Forelimb muscle (tissue), 1 donor: ENCODE data around the gene QSOX1. TPM values are rescaled to one million over a fixed set of nuclear protein-coding genes. Genes with fewer than 3 reads are reported as not detected.

Experiments used
- DNase-seq: peaks from one replicate; pipeline ENCODE4 v3.0.0-alpha.2; 2013; ENCODE audit warnings: low read depth
- polyA plus RNA-seq: library from polyadenylated mRNA; unstranded; fragments of 120-200 nt; gene quantifications from one replicate; pipeline ENCODE4 v1.2.1, GENCODE V29; 2013; ENCODE audit not compliant: insufficient read length

The QSOX1 gene
- polyA plus RNA-seq, 1 donor = 21.0 TPM

- no peak for DNase-seq
These were observed 16.0 kb downstream of the QSOX1 start for GRCh38 chr1:180170546-180171151.

GRCh38 chr1:180171691-180172090, 17.0 kb downstream of the QSOX1 start:
- DNase-seq = no peak

- no peak for DNase-seq
These were observed 18.8 kb downstream of the QSOX1 start for GRCh38 chr1:180173451-180173850.

GRCh38 chr1:180173952-180174351, 19.3 kb downstream of the QSOX1 start:
- no peak for DNase-seq

- no peak for DNase-seq
These were observed 20.6 kb downstream of the QSOX1 start for GRCh38 chr1:180175291-180175690.

GRCh38 chr1:180175806-180176205, 21.1 kb downstream of the QSOX1 start:
- DNase-seq = no peak

GRCh38 chr1:180176965-180177364, 22.3 kb downstream of the QSOX1 start:
- no peak for DNase-seq

- DNase-seq = no peak
These were observed 23.3 kb downstream of the QSOX1 start for GRCh38 chr1:180177931-180178330.

GRCh38 chr1:180178511-180179161, 24.0 kb downstream of the QSOX1 start:
- no peak for DNase-seq

- no peak for DNase-seq
These were observed 24.7 kb downstream of the QSOX1 start for GRCh38 chr1:180179162-180179957.

- DNase-seq = no peak
These were observed 26.4 kb downstream of the QSOX1 start for GRCh38 chr1:180181048-180181447.

- DNase-seq = no peak
These were observed 27.4 kb downstream of the QSOX1 start for GRCh38 chr1:180181996-180182642.

- no peak for DNase-seq
These were observed 28.1 kb downstream of the QSOX1 start for GRCh38 chr1:180182643-180183311.

- DNase-seq = no peak
These were observed 28.8 kb downstream of the QSOX1 start for GRCh38 chr1:180183426-180183825.

GRCh38 chr1:180184041-180184440, 29.4 kb downstream of the QSOX1 start:
- no peak for DNase-seq

GRCh38 chr1:180185281-180185680, 30.6 kb downstream of the QSOX1 start:
- DNase-seq = no peak

- DNase-seq = no peak
These were observed 31.4 kb downstream of the QSOX1 start for GRCh38 chr1:180185971-180186645.

GRCh38 chr1:180186831-180187230, 32.2 kb downstream of the QSOX1 start:
- no peak for DNase-seq

GRCh38 chr1:180187626-180188025, 33.0 kb downstream of the QSOX1 start:
- no peak for DNase-seq

- DNase-seq = no peak
These were observed 33.4 kb downstream of the QSOX1 start for GRCh38 chr1:180188091-180188506.

GRCh38 chr1:180188684-180189175, 34.1 kb downstream of the QSOX1 start:
- DNase-seq = no peak
